Measurements from ENCODE around the gene GALNT18.

The GALNT18 gene

GRCh38 chr11:11426226-11426952, 195.4 kb downstream of the GALNT18 start:
- no peak for TF ChIP-seq ZNF274 (IDR thresholded peaks at IDR 0.05; ENCODE audit: low read depth, low read length)
- no peak overlapping the region for H3K4me3 ChIP-seq (ENCODE audit: low read length)

GRCh38 chr11:11425806-11426205, 196.0 kb downstream of the GALNT18 start:
- TF ChIP-seq ZNF274 (IDR thresholded peaks at IDR 0.05; ENCODE audit: low read depth, low read length), result no peak

GRCh38 chr11:11424688-11425087, 197.1 kb downstream of the GALNT18 start:
- TF ChIP-seq ZNF274 (IDR thresholded peaks at IDR 0.05; ENCODE audit: low read depth, low read length), result no peak
- no peak overlapping the region for H3K4me3 ChIP-seq (ENCODE audit: low read length)

More at GRCh38 chr11:11425806-11426205, 196.0 kb downstream of the GALNT18 start:
- H3K4me3 ChIP-seq (ENCODE audit: low read length), result no peak overlapping the region

GRCh38 chr11:11422411-11423128, 199.2 kb downstream of the GALNT18 start:
- no peak overlapping the region for H3K4me3 ChIP-seq (ENCODE audit: low read length)
- no peak for TF ChIP-seq ZNF274 (IDR thresholded peaks at IDR 0.05; ENCODE audit: low read depth, low read length)

- H3K4me3 ChIP-seq (ENCODE audit: low read length), result no peak overlapping the region
- TF ChIP-seq ZNF274 (IDR thresholded peaks at IDR 0.05; ENCODE audit: low read depth, low read length), result no peak
Measured at GRCh38 chr11:11421509-11421908, 200.3 kb downstream of the GALNT18 start.

GRCh38 chr11:11420899-11421285, 200.9 kb downstream of the GALNT18 start:
- no peak for TF ChIP-seq ZNF274 (IDR thresholded peaks at IDR 0.05; ENCODE audit: low read depth, low read length)
- H3K4me3 ChIP-seq (ENCODE audit: low read length), result no peak overlapping the region

- H3K4me3 ChIP-seq (ENCODE audit: low read length), result no peak overlapping the region
- no peak for TF ChIP-seq ZNF274 (IDR thresholded peaks at IDR 0.05; ENCODE audit: low read depth, low read length)
Measured at GRCh38 chr11:11420191-11420898, 201.5 kb downstream of the GALNT18 start.

GRCh38 chr11:11419747-11420146, 202.1 kb downstream of the GALNT18 start:
- no peak for TF ChIP-seq ZNF274 (IDR thresholded peaks at IDR 0.05; ENCODE audit: low read depth, low read length)
- no peak overlapping the region for H3K4me3 ChIP-seq (ENCODE audit: low read length)

- no peak overlapping the region for H3K4me3 ChIP-seq (ENCODE audit: low read length)
- no peak for TF ChIP-seq ZNF274 (IDR thresholded peaks at IDR 0.05; ENCODE audit: low read depth, low read length)
Measured at GRCh38 chr11:11416917-11417316, 204.9 kb downstream of the GALNT18 start.

GRCh38 chr11:11416502-11416901, 205.3 kb downstream of the GALNT18 start:
- no peak overlapping the region for H3K4me3 ChIP-seq (ENCODE audit: low read length)
- TF ChIP-seq ZNF274 (IDR thresholded peaks at IDR 0.05; ENCODE audit: low read depth, low read length), result no peak

GRCh38 chr11:11415901-11416300, 205.9 kb downstream of the GALNT18 start:
- TF ChIP-seq ZNF274 (IDR thresholded peaks at IDR 0.05; ENCODE audit: low read depth, low read length), result no peak
- H3K4me3 ChIP-seq (ENCODE audit: low read length), result no peak overlapping the region

GRCh38 chr11:11414996-11415395, 206.8 kb downstream of the GALNT18 start:
- TF ChIP-seq ZNF274 (IDR thresholded peaks at IDR 0.05; ENCODE audit: low read depth, low read length), result no peak
- no peak overlapping the region for H3K4me3 ChIP-seq (ENCODE audit: low read length)

- H3K4me3 ChIP-seq (ENCODE audit: low read length), result no peak overlapping the region
- no peak for TF ChIP-seq ZNF274 (IDR thresholded peaks at IDR 0.05; ENCODE audit: low read depth, low read length)
Measured at GRCh38 chr11:11413776-11414175, 208.0 kb downstream of the GALNT18 start.

GRCh38 chr11:11411401-11411985, 210.3 kb downstream of the GALNT18 start:
- no peak for TF ChIP-seq ZNF274 (IDR thresholded peaks at IDR 0.05; ENCODE audit: low read depth, low read length)
- H3K4me3 ChIP-seq (ENCODE audit: low read length), result no peak overlapping the region
